ENCODE data around the gene PTK7. TPM values are rescaled to one million over a fixed set of nuclear protein-coding genes. Genes with fewer than 3 reads are reported as not detected.
"Not testable (repeated sequence)": the region's sequence is repeated elsewhere in the genome, so short reads cannot be mapped to it uniquely, and the experiment has no call there.

The PTK7 gene
- total RNA-seq, 1 experiment from 2014 or later: 106 TPM

DNA sequence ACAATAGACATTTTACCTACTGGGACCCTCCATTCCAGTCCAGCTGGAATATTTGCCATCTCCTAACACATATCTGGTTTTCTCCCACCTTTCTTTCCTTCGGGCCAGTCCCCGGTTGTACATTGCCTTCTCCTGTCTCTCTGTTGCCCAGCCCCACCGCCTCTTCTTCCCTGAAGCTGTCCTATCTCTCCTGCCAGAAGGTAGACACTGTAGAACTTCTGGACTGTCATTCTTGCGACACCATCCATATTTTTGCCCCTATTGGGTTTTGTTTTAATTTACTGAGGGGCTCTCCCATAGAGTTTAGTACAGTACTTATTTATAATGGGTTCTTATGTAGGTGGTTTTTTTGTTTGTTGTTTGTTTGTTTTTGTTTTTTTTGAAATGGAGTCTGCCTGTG is 4.9 kb downstream of the PTK7 start:
- Histone ChIP-seq H3K27ac (no peak overlapping the region), H4K20me1 (ENCODE audit: insufficient read depth) (no peaks in the 10 kb centered on the region; the same call in 1 of the 2 replicates), H3K4me3 (no peak overlapping the region), H3K27me3 (ENCODE audit: insufficient read depth, low read depth) (no peaks in the 10 kb centered on the region), H3K36me3 (ENCODE audit: low read depth) (no peaks in the 10 kb centered on the region), H3K9me2 (ENCODE audit: insufficient read depth) (no peaks in the 10 kb centered on the region), H3F3A (ENCODE audit: insufficient read depth, low read depth) (no peaks in the 10 kb centered on the region; the same call in 1 of the 2 replicates), H3K79me2 (ENCODE audit: low read depth) (peaks cover 89% of the 10 kb centered on the region), H3K9me3 (ENCODE audit: insufficient read depth, low read depth) (no peaks in the 10 kb centered on the region), H2AFZ (no peak overlapping the region), H3K4me1 (replicated peaks; ENCODE audit: insufficient read depth) (peaks cover 9% of the 10 kb centered on the region), H3K4me2 (no peak overlapping the region)
- DNase-seq: no peak
- POLR2A ChIA-PET (ENCODE audit: unreplicated experiment): no interaction called here
- TF ChIP-seq EZH2 (IDR thresholded peaks at IDR 0.05; ENCODE audit: low read depth): no peak
- TF ChIP-seq, protein P1, sequence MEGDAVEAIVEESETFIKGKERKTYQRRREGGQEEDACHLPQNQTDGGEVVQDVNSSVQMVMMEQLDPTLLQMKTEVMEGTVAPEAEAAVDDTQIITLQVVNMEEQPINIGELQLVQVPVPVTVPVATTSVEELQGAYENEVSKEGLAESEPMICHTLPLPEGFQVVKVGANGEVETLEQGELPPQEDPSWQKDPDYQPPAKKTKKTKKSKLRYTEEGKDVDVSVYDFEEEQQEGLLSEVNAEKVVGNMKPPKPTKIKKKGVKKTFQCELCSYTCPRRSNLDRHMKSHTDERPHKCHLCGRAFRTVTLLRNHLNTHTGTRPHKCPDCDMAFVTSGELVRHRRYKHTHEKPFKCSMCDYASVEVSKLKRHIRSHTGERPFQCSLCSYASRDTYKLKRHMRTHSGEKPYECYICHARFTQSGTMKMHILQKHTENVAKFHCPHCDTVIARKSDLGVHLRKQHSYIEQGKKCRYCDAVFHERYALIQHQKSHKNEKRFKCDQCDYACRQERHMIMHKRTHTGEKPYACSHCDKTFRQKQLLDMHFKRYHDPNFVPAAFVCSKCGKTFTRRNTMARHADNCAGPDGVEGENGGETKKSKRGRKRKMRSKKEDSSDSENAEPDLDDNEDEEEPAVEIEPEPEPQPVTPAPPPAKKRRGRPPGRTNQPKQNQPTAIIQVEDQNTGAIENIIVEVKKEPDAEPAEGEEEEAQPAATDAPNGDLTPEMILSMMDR (conservative IDR thresholded peaks at IDR 0.05): no peak
- no TSS peak for BruUV-seq (replicated peaks)
- CTCF ChIA-PET: interaction anchor here (0.6 kb wide), 1 partner anchor 205 kb away, joined by 9 read pairs; no protein-coding TSS in a partner anchor
- intact Hi-C loops (cut with micrococcal nuclease; ENCODE audit: unreplicated experiment): no loop called here

DNA sequence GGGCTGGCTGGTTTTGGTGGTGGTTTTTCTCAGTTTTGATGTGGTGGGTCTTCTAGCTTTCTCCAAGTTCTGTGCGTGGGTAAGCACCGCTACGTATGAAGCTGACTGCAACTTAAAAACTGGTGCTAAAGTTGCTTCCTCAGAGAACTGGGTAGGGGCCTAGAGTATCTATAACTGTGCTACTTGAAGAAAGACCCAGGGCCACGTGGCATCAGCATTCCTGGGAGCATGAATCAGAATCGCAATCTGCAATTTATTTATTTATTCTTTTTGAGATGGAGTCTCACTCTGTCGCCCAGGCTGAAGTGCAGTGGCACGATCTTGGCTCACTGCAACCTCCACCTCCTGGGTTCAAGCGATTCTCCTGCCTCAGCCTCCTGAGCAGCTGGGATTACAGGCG is 5.8 kb downstream of the PTK7 start:
- BruUV-seq (replicated peaks); H3K27ac ChIP-seq; intact Hi-C loops (cut with micrococcal nuclease; ENCODE audit: unreplicated experiment); H3K9me2 ChIP-seq (ENCODE audit: insufficient read depth); H3K36me3 ChIP-seq (ENCODE audit: low read depth); H2AFZ ChIP-seq; CTCF ChIA-PET; H3K27me3 ChIP-seq (ENCODE audit: insufficient read depth, low read depth); POLR2A ChIA-PET (ENCODE audit: unreplicated experiment); H3K4me1 ChIP-seq (replicated peaks; ENCODE audit: insufficient read depth); H3K4me2 ChIP-seq; H4K20me1 ChIP-seq (ENCODE audit: insufficient read depth); H3K4me3 ChIP-seq; DNase-seq; H3F3A ChIP-seq (ENCODE audit: insufficient read depth, low read depth); H3K9me3 ChIP-seq (ENCODE audit: insufficient read depth, low read depth): not testable (repeated sequence)
- H3K79me2 ChIP-seq (ENCODE audit: low read depth): peaks cover 93% of the 10 kb centered on the region

DNA sequence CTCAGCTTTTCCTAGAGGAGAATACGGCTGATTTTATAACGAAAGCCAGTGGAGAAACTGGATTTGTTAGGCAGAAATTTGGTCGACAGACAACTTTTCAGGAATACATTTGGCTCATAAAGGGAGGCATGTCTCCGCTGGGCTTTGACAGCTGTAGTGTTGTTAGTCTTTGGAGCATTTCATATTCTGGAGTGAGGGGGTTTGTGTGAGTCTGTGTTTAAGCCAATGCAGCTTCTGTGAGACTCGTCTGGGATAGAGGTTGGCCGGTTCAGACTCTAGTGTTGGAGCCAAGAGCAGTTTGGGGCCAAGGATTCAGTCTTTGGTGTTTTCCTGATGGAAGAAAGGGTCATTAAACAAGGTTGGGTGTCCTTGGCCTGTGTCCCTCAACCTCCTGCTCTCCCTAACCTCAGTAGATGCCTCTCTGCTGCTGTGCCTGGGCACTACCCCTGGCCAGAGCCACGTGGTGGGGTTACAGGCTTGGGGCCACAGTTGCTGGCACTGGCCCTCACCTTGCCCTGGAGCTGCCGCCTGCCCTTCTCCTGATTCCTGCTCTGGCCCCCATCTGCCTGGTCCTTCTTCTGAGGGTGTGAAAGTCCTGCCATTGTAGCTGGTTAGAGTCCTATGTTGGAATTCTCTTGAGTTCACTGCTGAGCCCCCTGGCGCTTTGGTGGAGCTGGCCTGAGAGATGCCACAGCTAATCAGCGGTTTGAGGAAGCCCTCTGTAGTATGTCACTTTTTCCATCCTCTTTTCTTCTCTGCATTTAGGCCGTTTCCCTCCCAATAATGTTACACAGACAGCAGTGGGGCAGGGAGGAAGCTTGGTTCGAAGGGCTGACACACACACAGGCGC is 6.9 kb downstream of the PTK7 start:
- H3K4me1 ChIP-seq (replicated peaks; ENCODE audit: insufficient read depth): peaks cover 1% of the 10 kb centered on the region
- intact Hi-C loops (cut with micrococcal nuclease; ENCODE audit: unreplicated experiment): no loop called here
- POLR2A ChIA-PET (ENCODE audit: unreplicated experiment): no interaction called here
- CTCF ChIA-PET: no interaction called here
- H3K9me3 ChIP-seq (ENCODE audit: insufficient read depth, low read depth): no peaks in the 10 kb centered on the region
- H3K36me3 ChIP-seq (ENCODE audit: low read depth): no peaks in the 10 kb centered on the region
- H3K27me3 ChIP-seq (ENCODE audit: insufficient read depth, low read depth): no peaks in the 10 kb centered on the region
- no peaks in the 10 kb centered on the region; the same call in 1 of the 2 replicates for H4K20me1 ChIP-seq (ENCODE audit: insufficient read depth)
- H3K79me2 ChIP-seq (ENCODE audit: low read depth): peaks cover 93% of the 10 kb centered on the region
- no peak overlapping the region for H3K4me2 ChIP-seq
- no peaks in the 10 kb centered on the region for H3K9me2 ChIP-seq (ENCODE audit: insufficient read depth)
- TF ChIP-seq, protein P1 (conservative IDR thresholded peaks at IDR 0.05): no peak
- TF ChIP-seq EZH2 (IDR thresholded peaks at IDR 0.05; ENCODE audit: low read depth): no peak
- no peak overlapping the region for H2AFZ ChIP-seq
- H3K27ac ChIP-seq: no peak overlapping the region
- no peaks in the 10 kb centered on the region; the same call in 1 of the 2 replicates for H3F3A ChIP-seq (ENCODE audit: insufficient read depth, low read depth)
- no peak overlapping the region for H3K4me3 ChIP-seq
- no TSS peak for BruUV-seq (replicated peaks)
- no peak for DNase-seq

All from PC-9 (cell line).